Measurements from ENCODE around the gene POU4F2.
A peak's percentile ranks its signal among the peaks of the same experiment; 100 is the strongest.
"Not testable (repeated sequence)": the region's sequence is repeated elsewhere in the genome, so short reads cannot be mapped to it uniquely, and the experiment has no call there.

The POU4F2 gene

DNA sequence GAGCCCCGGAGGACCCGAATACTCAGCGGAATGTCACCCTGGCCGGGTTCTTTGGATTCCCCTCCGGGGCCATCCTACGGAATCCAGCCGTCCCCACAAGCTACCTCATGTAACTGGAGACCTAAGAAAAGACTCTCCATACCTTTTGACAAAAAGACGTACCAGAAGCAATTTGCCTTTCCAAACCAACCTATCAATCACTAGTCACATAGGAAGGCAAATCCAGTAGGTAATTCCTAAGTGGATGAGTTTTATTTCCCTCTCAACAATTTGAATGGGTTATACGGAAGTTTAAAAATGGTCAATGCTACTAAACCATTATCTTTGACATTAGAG lies 16.8 kb downstream of the POU4F2 start:
- Histone ChIP-seq H3K9ac (ENCODE audit: low read length) (no peak overlapping the region), H3K4me1 (ENCODE audit: control insufficient read depth, insufficient read depth, low read length) (peaks cover 22% of the 10 kb centered on the region), H3K4me3 (ENCODE audit: low read depth, low read length) (peak overlapping the region; percentile 57), H3K27ac (ENCODE audit: low read depth, low read length) (no peak overlapping the region), H3K9me3 (ENCODE audit: control insufficient read depth, insufficient read depth, low read depth, low read length) (no peaks in the 10 kb centered on the region), H3K27me3 (ENCODE audit: control insufficient read depth, insufficient read depth, low read length) (peaks cover 98% of the 10 kb centered on the region), H3K36me3 (ENCODE audit: control insufficient read depth, insufficient read depth, low read length) (no peaks in the 10 kb centered on the region)

DNA sequence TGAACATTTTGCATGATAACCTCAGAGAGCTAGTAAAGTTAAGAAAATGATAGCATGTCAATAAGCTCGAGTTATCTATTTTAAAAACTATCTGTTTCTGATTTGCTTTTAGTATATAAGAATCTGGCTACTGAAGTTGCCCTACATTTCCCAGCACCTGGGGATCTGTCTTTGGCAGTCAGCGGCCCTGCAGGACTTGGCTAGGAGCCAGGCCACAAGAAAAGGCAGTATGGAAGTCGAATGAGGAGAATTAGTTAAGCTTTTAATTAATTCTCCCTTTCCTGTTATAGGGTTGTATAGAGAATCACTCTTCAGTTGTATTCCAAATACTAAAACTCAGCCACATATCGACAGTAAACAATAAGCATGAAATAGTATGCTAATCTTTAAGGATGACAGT lies 22.7 kb downstream of the POU4F2 start:
- no peaks in the 10 kb centered on the region for H3K36me3 ChIP-seq (ENCODE audit: control insufficient read depth, insufficient read depth, low read length)
- peaks cover 65% of the 10 kb centered on the region for H3K27me3 ChIP-seq (ENCODE audit: control insufficient read depth, insufficient read depth, low read length)
- H3K4me1 ChIP-seq (ENCODE audit: control insufficient read depth, insufficient read depth, low read length), result no peaks in the 10 kb centered on the region
- no peak overlapping the region for H3K9ac ChIP-seq (ENCODE audit: low read length)
- H3K9me3 ChIP-seq (ENCODE audit: control insufficient read depth, insufficient read depth, low read depth, low read length), result no peaks in the 10 kb centered on the region
- H3K27ac ChIP-seq (ENCODE audit: low read depth, low read length), result no peak overlapping the region
- no peak overlapping the region for H3K4me3 ChIP-seq (ENCODE audit: low read depth, low read length)

DNA sequence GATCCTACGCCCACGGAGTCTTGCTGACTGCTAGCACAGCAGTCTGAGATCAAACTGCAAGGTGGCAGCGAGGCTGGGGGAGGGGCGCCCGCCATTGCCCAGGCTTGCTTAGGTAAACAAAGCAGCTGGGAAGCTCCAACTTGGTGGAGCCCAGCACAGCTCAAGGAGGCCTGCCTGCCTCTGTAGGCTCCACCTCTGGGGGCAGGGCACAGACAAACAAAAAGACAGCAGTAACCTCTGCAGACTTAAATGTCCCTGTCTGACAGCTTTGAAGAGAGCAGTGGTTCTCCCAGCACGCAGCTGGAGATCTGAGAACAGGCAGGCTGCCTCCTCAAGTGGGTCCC lies 25.2 kb downstream of the POU4F2 start:
- H3K36me3 ChIP-seq (ENCODE audit: control insufficient read depth, insufficient read depth, low read length); H3K27ac ChIP-seq (ENCODE audit: low read depth, low read length); H3K4me1 ChIP-seq (ENCODE audit: control insufficient read depth, insufficient read depth, low read length); H3K9ac ChIP-seq (ENCODE audit: low read length); H3K9me3 ChIP-seq (ENCODE audit: control insufficient read depth, insufficient read depth, low read depth, low read length): not testable (repeated sequence)
- H3K27me3 ChIP-seq (ENCODE audit: control insufficient read depth, insufficient read depth, low read length), result peaks cover 40% of the 10 kb centered on the region
- H3K4me3 ChIP-seq (ENCODE audit: low read depth, low read length), result peak overlapping the region; percentile 48

DNA sequence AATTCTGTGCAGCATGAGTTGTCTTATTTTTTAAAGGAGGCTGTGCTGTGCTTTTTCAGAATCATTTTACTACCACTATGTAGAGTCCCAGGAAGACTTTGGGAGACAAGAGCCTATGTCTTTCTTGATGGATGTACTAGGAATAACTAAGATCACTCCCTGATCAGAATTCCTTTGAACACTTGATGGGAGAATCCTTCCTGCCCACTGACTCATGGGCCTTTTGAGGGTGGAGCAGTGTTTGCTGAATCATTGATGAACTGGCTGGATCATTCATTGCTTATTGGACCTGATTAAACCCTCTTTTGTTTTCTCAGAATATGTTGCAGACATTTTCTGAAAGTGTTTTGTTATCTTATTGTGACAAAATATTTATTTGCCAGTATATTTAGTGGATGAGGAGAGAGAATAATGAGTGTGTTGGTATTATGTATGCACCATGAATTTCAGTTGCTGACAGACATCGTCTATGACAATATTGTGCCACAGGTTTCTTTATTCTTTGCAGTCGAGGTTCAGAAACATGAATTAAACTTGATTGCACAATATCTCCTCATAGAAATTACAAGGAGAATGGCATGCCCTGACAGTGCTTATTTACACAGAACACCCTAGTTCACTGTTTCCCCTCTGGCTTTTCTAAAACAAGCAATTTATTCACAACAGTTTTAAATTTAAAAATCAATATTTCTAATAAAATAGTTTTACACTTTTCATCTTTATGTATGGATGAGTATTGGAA lies 36.3 kb downstream of the POU4F2 start:
- Histone ChIP-seq H3K36me3 (ENCODE audit: control insufficient read depth, insufficient read depth, low read length) (no peaks in the 10 kb centered on the region), H3K27ac (ENCODE audit: low read depth, low read length) (no peak overlapping the region), H3K27me3 (ENCODE audit: control insufficient read depth, insufficient read depth, low read length) (peaks cover 1% of the 10 kb centered on the region; the same call in 1 of the 2 replicates), H3K9me3 (ENCODE audit: control insufficient read depth, insufficient read depth, low read depth, low read length) (no peaks in the 10 kb centered on the region), H3K9ac (ENCODE audit: low read length) (no peak overlapping the region), H3K4me1 (ENCODE audit: control insufficient read depth, insufficient read depth, low read length) (no peaks in the 10 kb centered on the region), H3K4me3 (ENCODE audit: low read depth, low read length) (no peak overlapping the region)
